Measurements from ENCODE around the gene NPM1. TPM values are rescaled to one million over a fixed set of nuclear protein-coding genes. Genes with fewer than 3 reads are reported as not detected.

NPM1 gene
- polyA plus RNA-seq, 5 donors, result 1,884 to 2,466 (median 2,049) TPM

GRCh38 chr5:171445644-171446516 is 58.2 kb downstream of the NPM1 start:
- DNase-seq, result no peak

- no peak for DNase-seq
Observed at GRCh38 chr5:171447226-171447625, 59.6 kb downstream of the NPM1 start.

GRCh38 chr5:171449426-171449825 is 61.8 kb downstream of the NPM1 start:
- DNase-seq, result no peak

- peak; percentile 27 to 34 for DNase-seq
Observed at GRCh38 chr5:171450423-171451331, 63.0 kb downstream of the NPM1 start.

GRCh38 chr5:171451421-171451820 is 63.8 kb downstream of the NPM1 start:
- no peak for DNase-seq

- DNase-seq, result no peak
Observed at GRCh38 chr5:171453056-171453725, 65.5 kb downstream of the NPM1 start.

- DNase-seq, result no peak
Observed at GRCh38 chr5:171453988-171454387, 66.3 kb downstream of the NPM1 start.

- no peak for DNase-seq
Observed at GRCh38 chr5:171454549-171454948, 66.9 kb downstream of the NPM1 start.

GRCh38 chr5:171455522-171455921 is 67.9 kb downstream of the NPM1 start:
- no peak for DNase-seq

GRCh38 chr5:171457208-171457981 is 69.7 kb downstream of the NPM1 start:
- DNase-seq, result no peak

- no peak for DNase-seq
Observed at GRCh38 chr5:171459839-171460238, 72.2 kb downstream of the NPM1 start.

Other genes with a start within 250 kb of the NPM1 start
- gene TLX3, start 78.6 kb upstream of the NPM1 start, polyA plus RNA-seq (ENCODE audit: insufficient read depth in 1 of 5, insufficient read length in 5 of 5, low replicate concordance in 1 of 5), result not detected
- 10 to 100 TPM in 1 of 5 donors, 1 to 10 TPM in 4; 4.6 to 11.2 (median 7.8) TPM for gene FGF18, start 31.8 kb downstream of the NPM1 start, polyA plus RNA-seq (ENCODE audit: insufficient read depth in 1 of 5, insufficient read length in 5 of 5, low replicate concordance in 1 of 5)

Data from right lung (tissue), 5 donors.